HG03045 (cell line): ENCODE measurements around the gene JMJD8.

Experiments
- ATAC-seq: cut with Tn5 transposase; IDR thresholded peaks from one replicate; pipeline ENCODE4 v1.9.1; 2021; ENCODE audit warnings: mild to moderate bottlenecking, moderate library complexity; ENCODE audit not compliant: unreplicated experiment

Gene JMJD8

DNA sequence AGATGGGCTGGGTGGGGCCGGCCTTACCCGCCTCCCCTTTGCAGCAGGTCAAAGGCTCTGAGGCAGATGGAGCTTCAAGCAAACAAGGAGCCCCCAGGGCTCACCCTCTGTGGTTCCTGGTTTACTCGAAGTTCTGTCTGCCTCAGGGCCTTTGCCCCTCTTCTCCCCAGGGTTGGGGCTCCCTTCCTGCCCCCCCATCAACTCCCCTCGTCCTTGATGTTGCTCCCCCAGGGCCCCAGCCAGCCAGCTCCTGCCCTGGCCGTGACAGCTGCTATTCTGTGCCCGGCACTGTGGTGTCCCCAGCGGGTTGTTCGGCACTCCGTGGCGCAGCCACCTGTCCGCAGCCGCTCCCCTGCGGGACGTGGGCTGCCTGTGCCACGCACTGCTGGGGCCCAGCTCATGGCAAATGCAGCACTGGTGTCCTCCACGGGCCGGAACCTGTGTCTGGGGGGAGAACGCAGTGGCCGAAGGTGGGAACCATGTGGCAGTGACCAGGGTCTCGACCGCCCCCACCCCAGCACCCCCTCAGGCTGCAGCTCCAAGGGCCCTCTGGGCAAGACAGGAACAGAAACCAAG is 26.5 kb upstream of the JMJD8 start:
- no peak for ATAC-seq

DNA sequence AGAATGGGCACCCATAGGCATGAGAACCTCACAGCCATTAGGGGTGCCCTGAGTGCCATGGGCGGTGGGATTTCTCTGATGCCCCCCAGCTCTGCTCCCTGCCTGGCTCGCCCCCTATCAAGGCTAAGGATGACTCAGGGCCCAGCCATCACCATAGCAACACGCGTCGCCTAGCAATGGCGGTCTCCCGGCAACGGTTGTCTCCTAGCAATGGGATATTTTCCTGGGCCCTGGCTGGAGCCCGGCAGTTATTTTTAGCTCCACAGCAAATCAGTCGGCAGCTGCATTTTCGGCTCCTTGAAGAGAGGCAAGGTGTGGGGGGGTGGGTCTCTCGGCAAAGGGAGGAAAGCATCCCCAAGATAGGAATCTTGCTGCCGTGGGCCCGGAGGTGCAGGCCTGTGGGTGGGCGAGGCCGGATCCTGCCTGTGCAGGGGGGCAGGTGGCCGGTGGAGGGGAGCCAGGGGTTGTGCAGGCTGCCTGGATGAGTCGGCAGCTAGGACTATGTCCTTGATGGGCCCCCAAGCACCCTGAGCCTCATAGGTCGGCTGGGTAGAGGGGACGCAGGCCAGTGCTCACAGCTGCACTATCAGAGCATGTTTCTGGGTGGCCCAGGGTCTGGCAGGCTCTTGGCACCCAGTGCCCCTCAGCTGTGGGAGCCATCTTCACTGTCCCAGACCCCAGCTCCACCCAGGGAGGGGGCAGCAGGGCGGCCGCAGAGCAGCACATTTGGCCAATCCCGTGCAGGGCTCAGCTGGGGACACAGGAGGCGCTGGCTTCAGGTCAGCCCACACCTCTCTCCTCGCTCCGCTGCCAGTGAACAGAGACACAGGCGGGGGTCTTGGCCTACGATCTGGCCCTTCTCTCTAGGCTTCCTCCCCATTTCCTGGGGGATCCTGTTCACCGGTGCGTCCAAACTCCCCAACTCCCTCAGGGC is 25.7 kb upstream of the JMJD8 start:
- ATAC-seq = no peak

DNA sequence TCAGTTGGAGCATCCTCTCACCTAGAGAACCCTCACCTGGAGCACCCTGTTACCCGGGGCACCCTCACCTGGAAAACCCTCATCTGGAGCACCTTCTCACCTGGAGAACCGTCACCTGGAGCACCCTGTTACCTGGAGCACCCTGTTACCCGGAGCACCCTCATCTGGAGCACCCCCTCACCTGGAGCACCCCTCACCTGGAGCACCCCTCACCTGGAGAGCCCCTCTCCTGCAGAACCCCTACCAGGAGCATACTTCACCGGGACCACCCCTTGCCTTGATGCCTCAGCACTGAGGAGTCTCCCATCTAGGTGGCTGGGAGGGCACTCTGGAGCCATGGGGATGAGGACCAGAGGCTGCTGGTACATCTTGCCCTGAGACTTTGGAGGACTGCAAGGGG is 24.8 kb upstream of the JMJD8 start:
- no peak for ATAC-seq

DNA sequence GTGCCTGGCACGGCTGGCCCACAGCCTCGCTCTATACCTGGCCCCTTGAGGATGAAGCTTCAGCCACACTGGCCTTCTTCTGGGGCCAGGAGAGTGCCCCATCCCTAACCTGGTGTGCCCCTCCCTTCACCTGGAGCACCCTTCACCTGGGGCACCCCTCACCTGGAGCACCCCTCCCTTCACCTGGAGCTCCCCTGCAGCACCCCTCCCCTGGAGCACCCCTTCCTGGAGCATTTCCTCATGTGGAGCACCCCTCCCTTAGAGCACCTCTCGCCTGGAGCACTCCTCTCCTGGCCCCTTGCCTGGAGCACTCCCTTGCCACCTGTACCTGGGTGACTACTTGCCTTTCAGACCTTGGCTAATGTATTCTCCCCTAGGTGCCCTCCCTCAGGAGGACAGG is 23.9 kb upstream of the JMJD8 start:
- ATAC-seq = no peak

DNA sequence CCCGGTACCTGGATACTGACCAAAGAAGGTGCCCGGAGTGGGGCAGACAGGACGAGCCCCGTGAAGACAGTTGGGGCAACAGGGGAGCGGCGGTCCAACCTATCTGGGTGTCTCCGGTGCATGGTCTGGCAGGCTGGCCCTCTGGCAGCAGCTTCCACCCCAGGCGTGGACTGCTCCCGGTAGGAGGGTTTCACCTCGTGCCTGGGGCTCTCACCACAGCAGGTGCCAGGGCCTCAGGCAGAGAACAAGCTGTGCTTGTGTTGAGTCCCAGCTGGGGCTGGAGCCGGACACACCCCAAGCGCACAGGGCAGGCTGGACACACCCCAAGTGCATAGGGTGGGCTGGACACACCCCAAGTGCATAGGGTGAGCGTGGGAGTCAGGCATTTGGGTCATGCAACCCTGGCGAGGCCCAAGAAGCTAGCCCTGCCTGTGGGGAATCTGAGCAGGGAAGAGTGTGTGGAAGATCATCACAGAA is 23.0 kb upstream of the JMJD8 start:
- no peak for ATAC-seq

DNA sequence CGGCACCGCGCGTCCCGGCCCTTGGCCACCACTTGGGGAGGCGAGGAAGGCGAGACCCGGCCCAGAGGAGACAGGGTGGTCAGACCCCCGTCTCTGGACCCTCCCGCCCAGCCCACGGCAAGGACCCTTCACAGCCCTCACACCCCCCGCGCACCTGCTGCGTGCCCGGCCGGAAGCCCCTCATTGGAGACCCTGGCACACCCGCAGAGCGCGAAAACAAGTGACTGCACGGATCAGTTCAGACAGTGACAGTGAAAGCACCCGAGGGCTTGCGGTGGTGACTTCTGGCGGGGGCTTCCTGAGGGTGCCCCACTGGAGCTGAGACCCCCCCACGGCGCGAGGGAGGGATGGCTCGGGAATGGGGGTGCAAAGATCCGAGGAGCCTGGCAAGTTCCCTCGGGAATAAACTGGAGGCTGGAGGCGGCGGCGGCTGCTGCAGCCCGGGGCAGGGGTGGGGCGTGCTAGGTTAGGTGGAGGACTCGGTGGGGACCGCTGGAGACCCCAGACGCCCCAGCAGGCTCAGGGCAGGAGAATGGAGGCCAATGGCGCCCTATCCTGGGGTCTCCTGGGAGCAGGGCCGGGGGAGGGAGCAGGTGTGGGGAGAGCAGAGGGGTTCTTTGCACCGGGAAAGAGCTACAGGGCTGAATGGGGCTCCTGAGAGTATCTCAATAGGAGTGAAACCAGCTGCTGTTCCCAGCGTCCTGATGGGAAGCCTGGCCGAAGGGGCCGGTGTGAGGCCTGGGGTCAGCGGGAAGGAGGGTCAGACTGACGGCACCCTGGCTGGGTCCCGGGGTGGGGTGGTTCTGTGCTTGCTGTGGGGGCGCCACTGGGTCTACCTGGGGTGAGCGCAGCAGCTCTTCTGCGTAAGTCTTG is 22.3 kb upstream of the JMJD8 start:
- ATAC-seq = no peak

DNA sequence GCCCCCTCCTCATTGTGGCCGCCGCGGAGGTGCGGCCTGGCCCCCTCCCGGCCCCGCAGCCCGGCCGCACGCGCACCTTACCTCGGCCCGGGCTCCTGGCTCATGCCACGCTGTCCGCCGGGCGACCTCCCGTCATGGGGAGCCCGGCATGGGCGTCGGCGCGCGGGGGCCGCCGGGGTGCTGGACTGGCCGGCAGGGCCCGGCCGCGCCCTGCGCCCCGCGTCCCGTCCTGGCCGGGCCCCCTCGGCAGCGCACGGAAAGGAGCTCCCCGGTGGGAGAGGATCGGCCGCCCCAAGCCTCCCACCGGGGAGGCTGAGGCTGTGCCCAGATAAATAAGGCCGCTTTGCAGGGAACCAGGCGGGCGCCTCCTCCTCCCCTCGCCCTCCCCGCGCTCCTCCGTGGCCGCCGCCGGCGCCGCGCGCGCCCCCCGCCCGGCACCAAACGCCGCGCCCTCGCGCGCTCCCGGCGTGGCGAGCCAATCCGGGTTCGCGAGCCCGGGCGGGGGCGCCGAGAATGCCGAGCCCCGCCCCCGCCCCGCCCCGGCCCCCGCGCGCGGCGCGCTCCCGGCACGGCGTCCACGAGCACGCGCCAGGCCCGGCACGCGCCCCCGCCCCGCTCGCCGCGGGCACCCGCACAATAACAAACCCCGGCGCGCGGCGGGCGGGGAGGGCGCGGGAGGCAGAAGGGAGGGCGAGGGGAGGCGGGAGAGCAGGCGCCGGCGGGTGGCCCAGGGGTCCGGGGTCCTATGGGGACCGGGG is 21.5 kb upstream of the JMJD8 start, which contains the start of gene FBXL16:
Gene FBXL16 (minus strand): TSS at position 371 of the 758 bp plus-strand sequence. CDS start 8,396 bp downstream, outside the sequence.
- no peak for ATAC-seq

DNA sequence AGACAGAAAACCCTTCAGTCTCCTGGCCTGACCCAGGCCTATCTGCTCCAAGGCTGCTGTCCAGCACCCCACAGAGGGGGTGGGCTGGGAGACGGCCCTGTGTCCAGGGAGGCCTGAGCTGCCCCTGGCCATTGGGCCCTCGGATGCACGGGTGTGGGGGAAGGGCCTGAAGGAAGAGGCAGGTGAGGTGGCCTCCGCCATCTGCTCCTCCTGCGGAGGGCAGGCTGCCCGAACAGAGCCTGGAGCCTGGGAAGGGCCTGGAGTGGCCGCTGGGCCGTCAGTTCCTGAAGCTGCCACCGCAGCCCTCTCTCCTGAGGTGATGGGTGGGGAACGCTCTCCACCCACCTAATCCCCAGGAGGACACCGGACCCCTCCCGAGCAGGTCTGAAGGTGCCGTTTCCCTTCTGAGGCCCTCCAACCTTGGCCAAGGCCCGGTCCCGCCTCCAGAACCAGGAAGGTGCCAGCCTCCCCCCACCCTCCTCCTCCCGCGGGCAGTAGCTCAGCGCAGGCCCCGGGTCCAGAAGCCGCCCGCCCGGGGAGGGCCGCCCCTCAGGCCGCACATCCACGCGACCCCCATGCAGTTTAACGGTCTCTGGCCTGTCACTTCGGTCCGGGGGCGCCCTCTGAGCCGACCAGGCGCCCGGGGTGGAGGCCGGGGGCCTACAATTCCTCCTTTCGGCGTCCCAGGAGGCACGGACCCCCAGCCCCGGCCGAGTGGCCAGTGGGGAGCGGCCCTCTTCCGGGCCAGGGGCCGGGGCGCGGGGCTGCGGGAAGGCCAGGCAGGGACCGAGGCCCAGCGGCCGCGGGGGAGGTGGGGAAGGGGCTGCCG is 20.6 kb upstream of the JMJD8 start:
- ATAC-seq = no peak

DNA sequence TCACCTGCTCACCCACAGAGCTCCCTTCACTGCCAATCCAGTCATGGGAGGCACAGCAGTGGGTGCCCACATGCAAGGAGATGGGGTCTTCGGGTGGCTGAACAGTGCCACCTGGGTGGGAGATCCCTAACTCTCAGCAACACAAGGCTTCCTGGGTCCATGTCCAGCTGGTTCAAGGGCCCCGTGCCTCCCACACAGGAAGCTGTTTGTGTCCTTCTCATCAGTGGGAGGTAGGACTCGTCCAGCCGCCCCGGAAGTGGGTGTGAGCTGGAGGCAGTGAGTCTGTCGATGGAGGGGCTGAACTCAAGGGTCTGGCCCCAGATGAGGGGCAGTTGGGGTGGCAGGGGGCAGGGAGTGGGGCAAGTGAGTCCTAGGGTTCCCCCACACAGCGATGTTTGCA is 19.9 kb upstream of the JMJD8 start:
- ATAC-seq = no peak

DNA sequence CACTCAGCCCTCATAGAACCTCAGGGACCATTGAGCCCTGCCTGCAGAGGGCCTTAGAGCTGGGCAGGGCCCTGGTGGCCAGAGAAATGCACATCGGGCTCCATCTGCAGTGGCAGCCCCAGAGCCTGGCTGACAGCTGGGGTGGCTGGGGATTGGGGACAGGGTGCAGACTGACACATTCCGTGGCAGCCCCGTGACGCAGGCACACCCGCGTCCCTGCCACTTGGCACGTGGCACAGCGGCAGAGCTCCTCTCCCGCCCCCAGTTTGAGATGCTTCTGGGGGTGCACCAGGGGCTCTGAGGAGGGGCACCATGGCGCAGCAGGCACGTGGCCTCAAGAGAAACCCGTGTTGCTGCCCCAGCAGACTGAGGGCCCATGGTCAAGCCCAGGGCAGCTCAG is 19.3 kb upstream of the JMJD8 start:
- no peak for ATAC-seq

DNA sequence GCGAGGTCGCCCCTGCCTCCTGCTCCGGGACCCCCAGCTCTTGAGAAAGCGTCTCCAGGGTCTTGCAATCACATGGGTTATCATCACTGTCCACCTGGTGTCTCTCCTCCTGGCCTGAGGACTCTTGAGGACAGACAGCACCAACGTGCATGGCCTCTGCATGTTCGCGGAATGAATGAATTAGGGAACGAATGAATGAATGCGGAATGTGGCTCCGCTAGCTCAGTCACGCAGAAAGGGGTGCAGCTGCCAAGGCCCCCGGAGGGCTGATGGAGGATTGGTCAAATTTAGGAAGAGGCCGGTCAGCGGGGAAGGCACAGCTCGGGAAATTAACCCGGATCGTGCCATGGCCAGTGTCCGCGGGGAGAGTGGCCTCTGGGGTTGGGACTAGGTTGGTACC is 18.2 kb upstream of the JMJD8 start:
- ATAC-seq = no peak

DNA sequence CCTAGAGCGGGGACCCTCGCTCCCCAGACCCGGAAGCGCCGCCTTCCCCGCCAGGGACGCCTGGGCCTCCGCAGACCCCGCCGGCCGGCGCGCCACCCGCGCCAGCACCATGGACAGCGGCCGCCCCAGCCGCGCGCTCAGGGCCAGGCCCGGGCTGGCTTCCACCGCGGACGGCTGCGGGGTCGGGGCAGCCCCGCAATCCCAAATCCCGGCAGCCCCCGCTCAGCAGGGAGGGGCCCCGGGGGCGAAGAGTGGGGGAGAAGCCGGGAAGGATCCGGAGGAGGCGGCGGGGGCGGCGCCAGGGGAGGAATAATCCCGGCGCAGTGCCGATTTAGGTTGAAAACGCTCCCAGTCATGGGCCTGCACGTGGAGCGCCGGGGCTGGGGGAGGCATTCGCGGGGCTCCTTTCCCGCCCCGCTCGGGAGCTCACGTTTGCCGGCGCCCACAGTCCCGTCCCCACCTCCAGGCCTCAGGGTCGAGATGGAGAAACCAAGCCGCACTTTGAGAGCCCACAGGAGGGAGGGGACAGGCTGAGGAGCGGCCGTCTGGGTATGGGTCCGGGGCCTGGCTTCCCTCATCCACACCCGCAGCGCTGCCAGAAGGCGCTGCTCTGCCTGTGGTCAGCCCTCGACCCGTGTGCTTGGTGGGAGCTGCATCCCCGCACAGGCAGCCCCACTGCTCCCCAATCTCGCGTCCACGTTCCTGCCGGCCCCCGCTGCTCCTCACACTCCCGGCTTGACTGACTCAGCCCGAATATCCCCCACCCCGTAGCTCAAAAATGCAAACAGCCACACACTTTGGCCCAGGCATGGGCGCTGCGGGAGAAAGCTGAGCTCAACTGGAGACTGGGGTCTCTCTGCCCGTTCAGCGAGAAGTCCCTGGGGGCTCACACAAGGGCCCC is 16.8 kb upstream of the JMJD8 start:
- no peak for ATAC-seq

DNA sequence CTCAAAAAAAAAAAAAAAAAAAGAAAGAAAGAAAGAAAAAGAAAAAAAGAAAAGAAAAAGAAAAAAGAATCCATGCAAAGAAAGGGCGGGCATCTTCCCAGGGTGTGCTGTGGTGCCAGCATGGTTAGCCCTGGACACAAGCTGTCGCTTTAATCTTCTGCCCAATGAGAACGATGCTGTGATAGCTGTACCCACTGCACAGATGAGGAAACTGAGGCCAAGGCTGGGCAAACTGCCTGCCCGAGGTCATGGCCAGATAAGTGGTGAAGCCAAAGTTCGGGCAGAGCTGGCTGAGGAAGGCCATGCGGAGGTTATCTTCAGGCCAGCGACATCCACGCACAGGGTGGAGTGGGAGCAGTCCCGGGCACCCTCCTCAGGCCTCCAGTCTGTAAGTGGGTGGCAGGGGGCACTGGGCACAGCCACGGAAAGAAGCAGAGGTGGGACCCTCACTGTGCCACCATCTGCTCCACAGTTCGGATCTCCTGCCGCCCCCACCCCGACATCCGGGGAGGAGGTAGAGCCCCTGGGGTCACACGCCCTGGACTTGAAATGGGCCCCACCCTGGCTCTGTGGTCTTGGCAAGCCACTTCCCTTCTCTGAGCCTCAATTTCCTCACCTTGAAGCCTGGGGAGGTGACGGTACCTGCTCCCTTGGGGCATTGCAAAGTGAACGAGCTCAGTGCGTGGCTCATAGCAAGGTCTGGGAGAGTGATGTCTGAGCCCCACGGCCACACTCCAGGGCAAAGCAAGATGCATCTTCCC is 15.0 kb upstream of the JMJD8 start:
- ATAC-seq = no peak

DNA sequence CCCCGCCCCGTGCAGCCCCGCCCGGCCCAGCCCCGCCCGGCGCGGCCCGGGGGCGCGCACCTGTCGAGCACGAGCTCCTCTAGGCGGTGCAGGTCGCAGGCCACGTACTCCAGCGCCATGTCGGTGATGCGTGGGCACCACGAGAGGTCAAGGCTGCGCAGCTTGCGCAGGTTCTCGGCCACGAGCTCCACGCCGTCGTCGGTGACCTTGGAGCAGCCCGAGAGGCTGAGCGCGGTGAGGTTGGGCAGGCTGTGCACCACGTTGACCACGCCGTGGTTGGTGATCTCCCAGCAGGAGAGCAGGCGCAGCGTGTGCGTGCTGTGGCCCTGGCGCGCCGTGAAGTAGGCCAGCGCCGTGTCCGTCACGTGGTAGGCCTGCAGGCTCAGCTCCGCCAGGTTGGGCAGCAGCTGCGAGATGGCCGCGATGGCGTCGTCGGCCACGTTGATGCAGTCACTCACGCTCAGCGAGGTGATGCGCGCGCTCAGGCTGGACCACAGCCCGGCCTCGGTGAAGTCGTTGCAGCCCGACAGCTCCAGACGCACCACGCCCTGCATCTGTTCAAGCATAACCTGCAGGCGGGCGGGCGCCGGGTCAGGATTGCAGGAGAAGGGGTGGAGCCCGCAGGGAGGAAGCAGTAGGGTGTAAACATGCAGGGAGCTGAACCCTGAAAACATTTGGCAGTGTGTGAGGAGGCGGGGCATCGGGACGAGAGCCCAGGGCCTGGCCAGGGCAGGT is 11.4 kb upstream of the JMJD8 start:
- no peak for ATAC-seq

DNA sequence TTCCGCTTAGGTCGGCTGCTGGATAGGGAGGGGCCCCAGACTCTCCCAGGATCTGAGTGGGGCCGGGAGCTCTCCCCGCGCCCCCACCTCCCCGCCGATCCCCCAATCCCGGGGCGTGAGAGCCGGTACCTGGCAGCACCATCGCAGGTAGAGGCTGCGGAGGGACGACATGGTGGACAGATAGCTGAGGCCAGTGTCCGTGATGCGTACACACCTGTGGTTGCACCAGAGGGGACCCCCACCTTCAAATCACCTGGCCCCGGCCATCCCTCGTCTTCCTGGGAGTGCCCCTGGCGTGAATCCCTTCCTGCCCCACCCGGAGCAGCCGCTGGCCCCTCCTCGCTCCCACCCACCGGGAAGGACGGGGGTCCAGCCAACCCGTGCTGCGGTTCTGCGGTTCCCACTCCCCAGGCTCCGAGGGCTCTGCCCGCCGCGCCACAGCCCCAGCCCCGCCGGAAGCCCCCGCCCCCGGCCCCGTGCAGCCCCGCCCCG is 10.8 kb upstream of the JMJD8 start:
- no peak for ATAC-seq

DNA sequence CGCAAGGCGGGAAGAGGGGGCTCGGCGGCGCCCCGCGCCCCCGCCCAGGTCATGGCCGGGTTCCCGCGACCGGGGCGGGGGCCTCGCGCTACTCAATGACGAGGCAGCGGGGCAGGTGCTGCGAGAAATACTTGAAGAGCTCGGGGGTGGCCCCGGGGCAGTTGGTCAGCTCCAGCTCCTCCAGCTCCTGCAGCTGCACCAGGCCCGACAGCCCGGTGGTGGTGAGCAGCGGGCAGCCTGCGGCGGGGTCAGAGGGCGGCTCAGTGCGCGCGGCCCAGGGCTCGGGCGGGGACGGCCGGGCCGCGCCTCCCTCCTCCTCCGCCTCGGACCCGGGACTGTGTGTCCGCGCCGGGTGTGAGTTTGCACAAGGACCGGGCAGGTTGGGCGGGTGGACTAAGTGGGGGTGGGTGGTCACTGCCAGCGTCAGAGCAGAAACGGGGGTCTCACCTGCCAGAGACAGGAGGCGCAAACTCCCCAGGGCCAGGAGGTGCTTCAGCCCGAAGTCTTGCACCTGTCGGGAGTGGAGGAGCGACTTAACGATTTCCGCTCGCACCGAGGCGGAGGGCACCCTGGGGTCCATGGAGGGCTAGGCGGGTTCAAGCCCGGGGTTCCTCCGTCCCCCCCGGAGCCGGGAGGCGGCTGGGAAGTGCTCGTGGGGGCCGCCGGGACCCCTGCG is 10.2 kb upstream of the JMJD8 start:
- ATAC-seq = no peak

DNA sequence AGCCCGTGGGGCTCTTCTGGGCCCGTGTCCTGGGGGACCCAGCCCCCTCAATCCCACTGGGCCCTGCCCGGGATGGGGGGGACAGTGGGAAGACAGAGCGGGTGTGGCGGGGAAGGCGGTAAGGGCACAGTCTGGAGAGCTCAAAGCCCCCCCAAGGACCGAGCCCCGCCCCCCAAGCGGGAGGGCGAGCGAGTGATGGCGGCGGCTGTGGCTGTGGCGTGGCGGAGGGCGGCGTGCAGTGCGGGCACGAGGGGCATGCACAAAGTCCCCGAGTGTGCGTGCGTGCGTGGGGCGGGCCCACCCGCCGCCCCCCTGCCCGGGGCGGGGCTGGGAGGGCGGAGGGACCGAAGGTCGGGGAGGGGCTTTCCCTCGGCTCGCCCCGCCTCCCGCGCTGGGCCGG is 9.6 kb upstream of the JMJD8 start:
- no peak for ATAC-seq
